ENCODE measurements around the gene INHBC.
"Not testable (repeated sequence)": the region's sequence is repeated elsewhere in the genome, so short reads cannot be mapped to it uniquely, and the experiment has no call there.

The INHBC gene

GRCh38 chr12:57397441-57397840 is 37.1 kb upstream of the INHBC start:
- Histone ChIP-seq H3K4me3 (no peak overlapping the region), H3K27ac (no peak overlapping the region)
- no peak for TF ChIP-seq CTCF (IDR thresholded peaks at IDR 0.05)
- no peak for DNase-seq (ENCODE audit: low spot score)

GRCh38 chr12:57399718-57400463 is 34.7 kb upstream of the INHBC start:
- DNase-seq (ENCODE audit: low spot score); H3K27ac ChIP-seq; H3K4me3 ChIP-seq: not testable (repeated sequence)

- Histone ChIP-seq H3K4me3 (no peak overlapping the region), H3K27ac (no peak overlapping the region)
- TF ChIP-seq CTCF (IDR thresholded peaks at IDR 0.05), result no peak
- DNase-seq (ENCODE audit: low spot score), result no peak
Observed at GRCh38 chr12:57401165-57401564, 33.4 kb upstream of the INHBC start.

- not testable (repeated sequence) for H3K4me3 ChIP-seq; DNase-seq (ENCODE audit: low spot score); H3K27ac ChIP-seq
Observed at GRCh38 chr12:57402156-57402555, 32.4 kb upstream of the INHBC start.

- TF ChIP-seq CTCF (IDR thresholded peaks at IDR 0.05), result no peak
- Histone ChIP-seq H3K27ac (no peak overlapping the region), H3K4me3 (no peak overlapping the region)
- no peak for DNase-seq (ENCODE audit: low spot score)
Observed at GRCh38 chr12:57404966-57405640, 29.5 kb upstream of the INHBC start.

- Histone ChIP-seq H3K4me3 (no peak overlapping the region), H3K27ac (no peak overlapping the region)
- no peak for TF ChIP-seq CTCF (IDR thresholded peaks at IDR 0.05)
- no peak for DNase-seq (ENCODE audit: low spot score)
Observed at GRCh38 chr12:57410534-57410933, 24.1 kb upstream of the INHBC start.

GRCh38 chr12:57414160-57414559 is 20.4 kb upstream of the INHBC start:
- not testable (repeated sequence) for DNase-seq (ENCODE audit: low spot score); H3K4me3 ChIP-seq; H3K27ac ChIP-seq

GRCh38 chr12:57415088-57415487 is 19.5 kb upstream of the INHBC start:
- H3K4me3 ChIP-seq, result no peak overlapping the region
- DNase-seq (ENCODE audit: low spot score), result no peak
- no peak overlapping the region for H3K27ac ChIP-seq
- TF ChIP-seq CTCF (IDR thresholded peaks at IDR 0.05), result no peak
